Tibial nerve (tissue), 4 donors: ENCODE data around the gene PLEKHJ1.

Experiments used
- EP300 ChIP-seq, 2 donors: sonication (generic); formaldehyde crosslinking; IDR thresholded peaks; one replicate each; pipeline ENCODE4 v1.6.1; 2017; ENCODE audit warnings: antibody characterized with exemption in 2 of 2, mild to moderate bottlenecking in 1 of 2
- POLR2A ChIP-seq, 2 donors: fragments of 450-650 bp; IDR thresholded peaks; one replicate each; pipeline ENCODE4 v1.6.1; 2017; ENCODE audit warnings: antibody characterized with exemption in 2 of 2, mild to moderate bottlenecking in 2 of 2, moderate library complexity in 2 of 2
- TF ChIP-seq, protein P1 (sequence below), 5 experiments: fragments of 200-600 bp in 3 of 5; fragments of 450-650 bp in 2 of 5; sonication (generic) in 3 of 5; IDR thresholded peaks; one replicate each; pipeline ENCODE4 v1.5.1; 2016 to 2019; ENCODE audit warnings: antibody characterized with exemption in 5 of 5, mild to moderate bottlenecking in 3 of 5, moderate library complexity in 2 of 5

DNA sequence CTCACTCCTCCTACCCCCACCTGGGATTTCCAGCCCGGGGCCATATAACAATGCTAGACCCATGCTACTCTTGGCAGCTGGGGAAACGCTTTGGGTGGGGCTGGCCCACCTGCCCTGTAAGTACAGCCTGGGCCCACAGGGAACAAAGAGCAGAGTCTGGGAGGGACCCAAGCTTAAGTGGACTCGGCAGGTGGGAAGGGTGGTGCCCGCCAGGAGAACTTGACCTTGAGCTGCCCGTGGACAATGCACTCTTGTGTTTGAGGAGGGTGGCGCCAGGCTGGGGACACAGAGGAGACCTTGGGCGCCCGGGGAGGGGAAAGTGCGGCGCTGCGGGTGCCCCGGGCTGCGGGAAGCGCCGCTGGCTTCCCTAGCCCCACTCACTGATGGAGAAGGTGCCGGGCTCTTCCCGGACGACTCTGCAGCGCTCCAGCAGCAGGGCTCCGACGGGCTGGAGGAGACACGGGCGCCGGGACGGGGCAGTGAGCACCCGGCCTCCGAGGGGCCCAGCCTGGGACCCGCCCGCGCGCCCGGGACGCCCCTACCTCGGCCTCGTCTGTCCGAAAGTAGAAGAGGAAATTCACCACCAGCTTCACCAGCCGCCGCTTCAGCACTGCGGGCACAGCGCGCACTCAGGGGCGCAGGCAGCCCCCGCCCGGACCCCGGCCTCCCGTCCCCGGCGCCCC is 607 bp downstream of the PLEKHJ1 start:
- TF ChIP-seq POLR2A (IDR thresholded peaks at IDR 0.05) (no peak), EP300 (IDR thresholded peaks at IDR 0.05) (no peak)
- TF ChIP-seq, protein P1, sequence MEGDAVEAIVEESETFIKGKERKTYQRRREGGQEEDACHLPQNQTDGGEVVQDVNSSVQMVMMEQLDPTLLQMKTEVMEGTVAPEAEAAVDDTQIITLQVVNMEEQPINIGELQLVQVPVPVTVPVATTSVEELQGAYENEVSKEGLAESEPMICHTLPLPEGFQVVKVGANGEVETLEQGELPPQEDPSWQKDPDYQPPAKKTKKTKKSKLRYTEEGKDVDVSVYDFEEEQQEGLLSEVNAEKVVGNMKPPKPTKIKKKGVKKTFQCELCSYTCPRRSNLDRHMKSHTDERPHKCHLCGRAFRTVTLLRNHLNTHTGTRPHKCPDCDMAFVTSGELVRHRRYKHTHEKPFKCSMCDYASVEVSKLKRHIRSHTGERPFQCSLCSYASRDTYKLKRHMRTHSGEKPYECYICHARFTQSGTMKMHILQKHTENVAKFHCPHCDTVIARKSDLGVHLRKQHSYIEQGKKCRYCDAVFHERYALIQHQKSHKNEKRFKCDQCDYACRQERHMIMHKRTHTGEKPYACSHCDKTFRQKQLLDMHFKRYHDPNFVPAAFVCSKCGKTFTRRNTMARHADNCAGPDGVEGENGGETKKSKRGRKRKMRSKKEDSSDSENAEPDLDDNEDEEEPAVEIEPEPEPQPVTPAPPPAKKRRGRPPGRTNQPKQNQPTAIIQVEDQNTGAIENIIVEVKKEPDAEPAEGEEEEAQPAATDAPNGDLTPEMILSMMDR (IDR thresholded peaks at IDR 0.05): no peak
